ENCODE measurements around the gene FOXK1. TPM values are rescaled to one million over a fixed set of nuclear protein-coding genes. Genes with fewer than 3 reads are reported as not detected.

Gene FOXK1
- total RNA-seq, 1 experiment from 2014 or later: 50.8 TPM

DNA sequence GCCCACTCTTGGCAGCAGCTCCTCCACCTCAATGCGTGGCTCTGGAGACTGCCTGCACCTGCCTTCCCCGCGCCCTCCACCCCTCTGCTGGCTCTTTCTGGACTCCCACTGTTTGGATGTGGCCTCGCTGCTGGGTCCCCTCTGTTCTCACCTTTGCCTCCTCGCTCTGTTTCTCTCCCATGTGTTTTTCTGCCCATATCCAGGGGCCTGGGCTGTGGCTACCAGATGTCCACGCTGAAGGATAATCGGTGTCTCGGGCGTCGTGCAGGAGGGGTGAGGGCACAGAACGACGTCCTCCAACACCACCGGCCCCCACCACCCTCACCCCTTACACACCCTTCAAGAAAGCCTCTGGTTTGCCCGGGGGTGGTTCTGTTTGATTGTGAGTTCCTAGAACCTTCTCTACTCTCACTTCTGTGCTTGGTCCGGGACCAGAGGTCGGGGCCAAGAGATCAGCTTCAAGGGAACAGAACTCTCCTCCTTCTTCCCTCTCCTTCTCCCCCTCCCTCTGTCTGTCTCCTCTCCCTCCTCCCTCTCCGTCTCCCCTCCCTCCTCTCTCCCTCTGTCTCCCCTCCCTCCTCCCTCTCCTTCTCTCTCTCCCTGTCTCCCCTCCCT is 125.0 kb downstream of the FOXK1 start:
- ChIA-PET POLR2A (no interaction called here), CTCF (no interaction called here)
- intact Hi-C loops (cut with micrococcal nuclease; ENCODE audit: unreplicated experiment): no loop called here
- Mint-ChIP-seq H3K27ac (ENCODE audit: unreplicated experiment) (no peak overlapping the region), H3K9me3 (ENCODE audit: unreplicated experiment) (no peaks in the 10 kb centered on the region), H3K4me1 (ENCODE audit: low read depth, unreplicated experiment) (no peaks in the 10 kb centered on the region), H3K27me3 (ENCODE audit: insufficient read depth, unreplicated experiment) (peaks cover 7% of the 10 kb centered on the region), H3K4me3 (ENCODE audit: unreplicated experiment) (no peak overlapping the region), H3K36me3 (ENCODE audit: insufficient read depth, unreplicated experiment) (no peaks in the 10 kb centered on the region)
- H3K27me3 ChIP-seq (replicated peaks; ENCODE audit: control insufficient read depth, insufficient read depth, low read length): no peaks in the 10 kb centered on the region; the same call in 1 of the 2 replicates
- H3K4me3 ChIP-seq (ENCODE audit: low read depth, low read length): no peak overlapping the region
- H3K4me1 ChIP-seq: no peaks in the 10 kb centered on the region
- DNase-seq: no peak
- TF ChIP-seq CTCF (IDR thresholded peaks at IDR 0.05; ENCODE audit: insufficient read depth in 1 of 2, low read depth in 1 of 2, low read length in 1 of 2, severe bottlenecking in 1 of 2, unreplicated experiment in 1 of 2): no peak
- H3K9me3 ChIP-seq: no peaks in the 10 kb centered on the region
- no peaks in the 10 kb centered on the region for H3K36me3 ChIP-seq (ENCODE audit: control insufficient read depth, insufficient read depth, low read length)
- no TSS peak for BruUV-seq (replicated peaks)

GRCh38 chr7:4807598-4808016 is 125.5 kb downstream of the FOXK1 start:
- Mint-ChIP-seq H3K36me3 (ENCODE audit: insufficient read depth, unreplicated experiment) (no peaks in the 10 kb centered on the region), H3K4me3 (ENCODE audit: unreplicated experiment) (no peak overlapping the region), H3K4me1 (ENCODE audit: low read depth, unreplicated experiment) (no peaks in the 10 kb centered on the region), H3K9me3 (ENCODE audit: unreplicated experiment) (peaks cover 5% of the 10 kb centered on the region), H3K27me3 (ENCODE audit: insufficient read depth, unreplicated experiment) (peaks cover 8% of the 10 kb centered on the region), H3K27ac (ENCODE audit: unreplicated experiment) (no peak overlapping the region)
- POLR2A ChIA-PET: interaction anchor here (0.6 kb wide), 1 partner anchor 68 kb away, joined by 7 read pairs; no protein-coding TSS in a partner anchor
- CTCF ChIA-PET: no interaction called here
- H3K4me1 ChIP-seq: no peaks in the 10 kb centered on the region
- no TSS peak for BruUV-seq (replicated peaks)
- H3K27me3 ChIP-seq (replicated peaks; ENCODE audit: control insufficient read depth, insufficient read depth, low read length): no peaks in the 10 kb centered on the region; the same call in 1 of the 2 replicates
- no peak for DNase-seq
- H3K36me3 ChIP-seq (ENCODE audit: control insufficient read depth, insufficient read depth, low read length): no peaks in the 10 kb centered on the region
- intact Hi-C loops (cut with micrococcal nuclease; ENCODE audit: unreplicated experiment): no loop called here
- TF ChIP-seq CTCF (IDR thresholded peaks at IDR 0.05; ENCODE audit: insufficient read depth in 1 of 2, low read depth in 1 of 2, low read length in 1 of 2, severe bottlenecking in 1 of 2, unreplicated experiment in 1 of 2): no peak
- H3K9me3 ChIP-seq: no peaks in the 10 kb centered on the region
- no peak overlapping the region for H3K4me3 ChIP-seq (ENCODE audit: low read depth, low read length)

GRCh38 chr7:4808026-4808425 is 125.9 kb downstream of the FOXK1 start:
- Mint-ChIP-seq H3K9me3 (ENCODE audit: unreplicated experiment) (peaks cover 9% of the 10 kb centered on the region), H3K4me1 (ENCODE audit: low read depth, unreplicated experiment) (no peaks in the 10 kb centered on the region), H3K36me3 (ENCODE audit: insufficient read depth, unreplicated experiment) (no peaks in the 10 kb centered on the region), H3K27me3 (ENCODE audit: insufficient read depth, unreplicated experiment) (peaks cover 12% of the 10 kb centered on the region), H3K4me3 (ENCODE audit: unreplicated experiment) (no peak overlapping the region), H3K27ac (ENCODE audit: unreplicated experiment) (no peak overlapping the region)
- BruUV-seq (replicated peaks): no TSS peak
- TF ChIP-seq CTCF (IDR thresholded peaks at IDR 0.05; ENCODE audit: insufficient read depth in 1 of 2, low read depth in 1 of 2, low read length in 1 of 2, severe bottlenecking in 1 of 2, unreplicated experiment in 1 of 2): no peak
- no peaks in the 10 kb centered on the region; the same call in 1 of the 2 replicates for H3K27me3 ChIP-seq (replicated peaks; ENCODE audit: control insufficient read depth, insufficient read depth, low read length)
- no peak overlapping the region for H3K4me3 ChIP-seq (ENCODE audit: low read depth, low read length)
- no peaks in the 10 kb centered on the region for H3K36me3 ChIP-seq (ENCODE audit: control insufficient read depth, insufficient read depth, low read length)
- DNase-seq: no peak
- ChIA-PET CTCF (no interaction called here), POLR2A (interaction anchor here (0.6 to 0.7 kb wide), 2 partner anchors 11 to 69 kb away, joined by 4 to 7 read pairs; no protein-coding TSS in a partner anchor)
- no peaks in the 10 kb centered on the region for H3K4me1 ChIP-seq
- no peaks in the 10 kb centered on the region for H3K9me3 ChIP-seq
- intact Hi-C loops (cut with micrococcal nuclease; ENCODE audit: unreplicated experiment): no loop called here

Measured in Caco-2 (cell line).